Uterus (tissue), 4 donors: ENCODE measurements around the gene SMIM13. TPM values are rescaled to one million over a fixed set of nuclear protein-coding genes. Genes with fewer than 3 reads are reported as not detected.

Experiments
- DNase-seq, 2 donors: peaks; one replicate each; pipeline ENCODE4 v3.0.0-alpha.2; 2019 to 2020
- H3K27ac ChIP-seq, 2 donors: fragments of 200-600 bp; sonication (generic); 1 replicate in 1 of 2; 2 replicates in 1 of 2; pipeline ENCODE4 v1.5.1; 2016 to 2018
- H3K27me3 ChIP-seq, 2 donors: fragments of 200-600 bp; sonication (generic); one replicate each; pipeline ENCODE4 v1.5.1; 2018 to 2019; ENCODE audit warnings: control low read depth in 1 of 2
- H3K36me3 ChIP-seq, 2 donors: fragments of 200-600 bp; sonication (generic); one replicate each; pipeline ENCODE4 v1.5.1; 2019; ENCODE audit warnings: control low read depth in 1 of 2
- H3K4me1 ChIP-seq, 2 donors: fragments of 200-600 bp; sonication (generic); one replicate each; pipeline ENCODE4 v1.5.1; 2018 to 2019; ENCODE audit warnings: control low read depth in 1 of 2
- H3K4me3 ChIP-seq, 2 donors: fragments of 200-600 bp; sonication (generic); 1 replicate in 1 of 2; 2 replicates in 1 of 2; pipeline ENCODE4 v1.5.1; 2018 to 2019; ENCODE audit warnings: mild to moderate bottlenecking in 1 of 2
- H3K9me3 ChIP-seq, 2 donors: fragments of 200-600 bp; sonication (generic); one replicate each; pipeline ENCODE4 v1.5.1; 2019; ENCODE audit warnings: control low read depth in 1 of 2
- POLR2A ChIP-seq, 2 donors: fragments of 450-650 bp; IDR thresholded peaks; one replicate each; pipeline ENCODE4 v1.6.1; 2016; ENCODE audit warnings: antibody characterized with exemption in 2 of 2, mild to moderate bottlenecking in 1 of 2, moderate library complexity in 1 of 2
- intact Hi-C: fragments of 100-400 bp; cut with DNase I; formaldehyde crosslinking; loops from one replicate; pipeline ENCODE4 v1.15.1; 2023; ENCODE audit warnings: low total_unique reads
- total RNA-seq, 4 donors: library from RNA; depleted of rRNA in 3 of 4; stranded (reverse); fragments of >200 nt in 3 of 4; gene quantifications; one replicate each; pipeline versions ENCODE4 v1.1.0 to v1.2.4, GENCODE V29; 2014 to 2023
- TF ChIP-seq, protein P1 (sequence below), 4 experiments: fragments of 200-600 bp in 2 of 4; fragments of 450-650 bp in 2 of 4; sonication (generic) in 2 of 4; IDR thresholded peaks; one replicate each; pipeline ENCODE4 v1.5.1; 2016 to 2019; ENCODE audit warnings: antibody characterized with exemption in 4 of 4, mild to moderate bottlenecking in 2 of 4, moderate library complexity in 1 of 4
- donor health status: DM: yes; HTN: yes; CAD: no.

SMIM13 gene
- total RNA-seq, 4 donors from 2014 or later, result 4.4 to 25.2 (median 11.4) TPM

DNA sequence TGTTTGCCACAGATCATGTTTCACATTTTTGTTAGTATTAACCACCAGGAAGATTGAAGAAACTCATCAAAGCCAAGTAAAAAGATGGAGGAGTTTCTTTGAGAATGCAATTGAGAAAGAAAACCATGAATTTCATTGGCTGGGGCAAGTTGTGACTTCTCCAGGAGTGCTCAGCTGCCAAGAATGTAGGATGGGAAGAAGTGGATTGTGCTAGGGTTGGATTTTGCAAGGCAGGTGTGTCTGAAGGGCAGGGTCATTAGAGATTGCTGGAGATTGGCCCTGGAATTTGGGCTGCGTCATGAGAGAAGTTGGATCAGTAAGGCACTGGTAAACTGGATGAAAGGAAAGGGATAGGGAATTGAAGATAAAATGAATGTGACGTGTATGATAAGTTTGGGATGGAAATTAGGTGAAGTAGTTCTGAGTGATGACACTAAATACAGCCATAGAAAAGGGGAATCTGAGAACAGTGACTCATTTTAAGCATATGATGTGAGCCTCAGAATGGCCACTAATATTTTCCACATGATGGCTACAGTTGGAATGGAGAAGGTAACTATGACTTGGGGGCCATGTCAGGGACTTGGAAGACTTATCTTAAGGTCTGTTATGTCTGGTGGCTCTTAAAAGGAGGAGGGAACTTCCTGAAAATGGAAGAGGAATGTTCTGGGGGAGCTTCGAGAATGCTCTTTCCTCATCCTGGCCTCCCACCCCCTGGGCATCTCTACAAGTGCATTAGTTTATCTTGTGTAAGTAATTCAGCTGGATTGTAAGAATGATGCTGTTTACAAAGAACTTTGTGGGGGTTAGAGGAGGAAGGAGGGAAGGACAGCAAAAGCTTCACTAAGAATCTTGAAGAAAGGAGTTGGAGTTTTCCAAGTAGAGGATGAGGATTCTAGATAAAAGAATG, 45.7 kb downstream of the SMIM13 start:
- TF ChIP-seq, protein P1, sequence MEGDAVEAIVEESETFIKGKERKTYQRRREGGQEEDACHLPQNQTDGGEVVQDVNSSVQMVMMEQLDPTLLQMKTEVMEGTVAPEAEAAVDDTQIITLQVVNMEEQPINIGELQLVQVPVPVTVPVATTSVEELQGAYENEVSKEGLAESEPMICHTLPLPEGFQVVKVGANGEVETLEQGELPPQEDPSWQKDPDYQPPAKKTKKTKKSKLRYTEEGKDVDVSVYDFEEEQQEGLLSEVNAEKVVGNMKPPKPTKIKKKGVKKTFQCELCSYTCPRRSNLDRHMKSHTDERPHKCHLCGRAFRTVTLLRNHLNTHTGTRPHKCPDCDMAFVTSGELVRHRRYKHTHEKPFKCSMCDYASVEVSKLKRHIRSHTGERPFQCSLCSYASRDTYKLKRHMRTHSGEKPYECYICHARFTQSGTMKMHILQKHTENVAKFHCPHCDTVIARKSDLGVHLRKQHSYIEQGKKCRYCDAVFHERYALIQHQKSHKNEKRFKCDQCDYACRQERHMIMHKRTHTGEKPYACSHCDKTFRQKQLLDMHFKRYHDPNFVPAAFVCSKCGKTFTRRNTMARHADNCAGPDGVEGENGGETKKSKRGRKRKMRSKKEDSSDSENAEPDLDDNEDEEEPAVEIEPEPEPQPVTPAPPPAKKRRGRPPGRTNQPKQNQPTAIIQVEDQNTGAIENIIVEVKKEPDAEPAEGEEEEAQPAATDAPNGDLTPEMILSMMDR (IDR thresholded peaks at IDR 0.05), result no peak
- no peak for TF ChIP-seq POLR2A (IDR thresholded peaks at IDR 0.05)
- H3K36me3 ChIP-seq, result no peaks in the 10 kb centered on the region

DNA sequence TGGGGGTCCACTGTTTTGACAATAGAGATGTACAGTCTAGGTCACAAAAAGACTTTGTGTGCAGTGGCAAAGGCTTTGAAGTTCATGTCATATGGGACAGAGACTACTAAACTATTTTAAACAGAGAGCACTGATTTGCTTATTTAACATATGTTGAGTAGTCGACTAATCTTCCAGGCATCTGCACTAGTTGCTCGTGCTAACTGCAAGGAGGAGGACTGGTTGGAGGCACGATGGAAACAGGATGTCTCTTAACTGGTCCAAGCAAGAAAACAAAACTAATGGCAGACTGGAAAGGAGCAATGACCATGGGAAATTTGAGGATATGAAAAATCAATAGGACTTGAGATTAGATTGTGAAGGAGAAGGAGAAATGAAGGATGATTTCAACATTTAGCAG, 46.4 kb downstream of the SMIM13 start:
- DNase-seq, result no peak
- Histone ChIP-seq H3K4me1 (no peaks in the 10 kb centered on the region), H3K4me3 (no peak overlapping the region), H3K27me3 (no peaks in the 10 kb centered on the region), H3K36me3 (no peaks in the 10 kb centered on the region), H3K27ac (no peak overlapping the region), H3K9me3 (no peaks in the 10 kb centered on the region)
- no peak for TF ChIP-seq POLR2A (IDR thresholded peaks at IDR 0.05)
- TF ChIP-seq, protein P1 (IDR thresholded peaks at IDR 0.05), result no peak
- intact Hi-C loops, result no loop called here

More for the DNA sequence above, 45.7 kb downstream of the SMIM13 start:
- DNase-seq, result no peak
- H3K27ac ChIP-seq, result no peak overlapping the region
- H3K27me3 ChIP-seq, result no peaks in the 10 kb centered on the region
- no peaks in the 10 kb centered on the region for H3K9me3 ChIP-seq
- no peak overlapping the region for H3K4me3 ChIP-seq
- H3K4me1 ChIP-seq, result no peaks in the 10 kb centered on the region
- intact Hi-C loops, result no loop called here

DNA sequence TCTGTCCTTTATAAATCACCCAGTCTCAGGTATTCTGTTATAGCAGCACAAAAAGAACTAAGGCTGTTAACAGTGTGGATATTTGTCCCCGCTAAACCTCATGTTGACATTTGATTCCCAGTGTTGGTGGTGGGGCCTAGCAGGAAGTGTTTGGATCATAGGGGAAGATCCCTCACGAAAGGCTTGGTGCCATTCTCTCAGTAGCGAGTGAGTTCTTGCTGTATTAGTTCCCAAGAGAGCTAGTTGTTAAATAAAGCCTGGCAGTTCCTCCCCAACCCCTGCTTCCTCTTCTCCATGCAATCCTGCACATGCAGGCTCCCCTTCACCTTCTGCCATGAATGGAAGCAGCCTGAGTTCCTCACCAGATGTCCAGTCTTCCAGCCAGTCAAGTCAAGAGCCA, 47.7 kb downstream of the SMIM13 start:
- H3K4me3 ChIP-seq, result no peak overlapping the region
- no peaks in the 10 kb centered on the region for H3K9me3 ChIP-seq
- intact Hi-C loops, result no loop called here
- H3K27ac ChIP-seq, result no peak overlapping the region
- DNase-seq, result no peak
- TF ChIP-seq POLR2A (IDR thresholded peaks at IDR 0.05), result no peak
- TF ChIP-seq, protein P1 (IDR thresholded peaks at IDR 0.05), result no peak
- H3K27me3 ChIP-seq, result no peaks in the 10 kb centered on the region
- no peaks in the 10 kb centered on the region for H3K36me3 ChIP-seq
- no peaks in the 10 kb centered on the region for H3K4me1 ChIP-seq

DNA sequence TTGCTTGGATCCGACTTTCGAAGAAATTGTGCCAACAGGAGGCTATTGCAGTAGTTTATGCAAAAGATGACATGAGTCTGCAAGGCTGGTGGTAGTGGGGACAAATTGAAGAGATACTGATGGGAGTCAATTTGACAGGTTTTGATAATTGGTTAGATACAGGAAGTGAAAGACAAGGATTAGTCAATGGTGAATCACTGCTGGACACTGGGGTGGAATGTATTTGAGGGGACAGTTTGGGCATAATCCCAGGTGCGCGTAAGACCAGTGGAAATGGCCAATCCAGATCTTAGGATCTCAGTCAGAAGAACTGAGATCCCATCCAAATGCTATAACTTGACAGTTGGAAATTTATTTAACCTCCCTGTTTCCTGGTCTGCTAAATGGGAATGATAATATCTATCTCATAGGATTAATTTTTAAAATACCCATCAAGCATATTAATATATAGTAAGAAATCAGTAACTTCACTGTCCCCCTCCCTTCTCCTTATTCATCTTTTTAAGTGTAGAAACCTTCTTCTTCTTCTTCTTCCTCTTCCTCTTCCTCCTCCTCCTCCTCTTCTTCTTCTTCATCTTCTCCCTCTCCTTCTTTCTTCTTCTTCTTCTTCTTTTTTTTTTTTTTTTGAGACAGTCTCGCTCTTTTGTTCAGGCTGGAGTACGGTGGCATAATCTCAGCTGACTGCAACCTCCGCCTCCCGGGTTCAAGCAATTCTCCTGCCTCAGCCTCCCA, 48.8 kb downstream of the SMIM13 start:
- Histone ChIP-seq H3K27me3 (no peaks in the 10 kb centered on the region), H3K9me3 (no peaks in the 10 kb centered on the region), H3K36me3 (no peaks in the 10 kb centered on the region), H3K4me1 (no peaks in the 10 kb centered on the region), H3K27ac (no peak overlapping the region), H3K4me3 (no peak overlapping the region)
- intact Hi-C loops, result no loop called here
- no peak for DNase-seq
- TF ChIP-seq POLR2A (IDR thresholded peaks at IDR 0.05), result no peak
- TF ChIP-seq, protein P1 (IDR thresholded peaks at IDR 0.05), result no peak
